Activated T-helper 1 cell treated with Interleukin-2 at 50 U/mL for 16 hours (primary cell): ENCODE measurements around the gene SNX8.
"Not testable (repeated sequence)": the region's sequence is repeated elsewhere in the genome, so short reads cannot be mapped to it uniquely, and the experiment has no call there.

ENCODE experiments used
- DNase-seq: peaks from one replicate; pipeline ENCODE4 v3.0.0-alpha.2; 2020; ENCODE audit warnings: low read depth

Gene SNX8, protein sequence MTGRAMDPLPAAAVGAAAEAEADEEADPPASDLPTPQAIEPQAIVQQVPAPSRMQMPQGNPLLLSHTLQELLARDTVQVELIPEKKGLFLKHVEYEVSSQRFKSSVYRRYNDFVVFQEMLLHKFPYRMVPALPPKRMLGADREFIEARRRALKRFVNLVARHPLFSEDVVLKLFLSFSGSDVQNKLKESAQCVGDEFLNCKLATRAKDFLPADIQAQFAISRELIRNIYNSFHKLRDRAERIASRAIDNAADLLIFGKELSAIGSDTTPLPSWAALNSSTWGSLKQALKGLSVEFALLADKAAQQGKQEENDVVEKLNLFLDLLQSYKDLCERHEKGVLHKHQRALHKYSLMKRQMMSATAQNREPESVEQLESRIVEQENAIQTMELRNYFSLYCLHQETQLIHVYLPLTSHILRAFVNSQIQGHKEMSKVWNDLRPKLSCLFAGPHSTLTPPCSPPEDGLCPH

DNA sequence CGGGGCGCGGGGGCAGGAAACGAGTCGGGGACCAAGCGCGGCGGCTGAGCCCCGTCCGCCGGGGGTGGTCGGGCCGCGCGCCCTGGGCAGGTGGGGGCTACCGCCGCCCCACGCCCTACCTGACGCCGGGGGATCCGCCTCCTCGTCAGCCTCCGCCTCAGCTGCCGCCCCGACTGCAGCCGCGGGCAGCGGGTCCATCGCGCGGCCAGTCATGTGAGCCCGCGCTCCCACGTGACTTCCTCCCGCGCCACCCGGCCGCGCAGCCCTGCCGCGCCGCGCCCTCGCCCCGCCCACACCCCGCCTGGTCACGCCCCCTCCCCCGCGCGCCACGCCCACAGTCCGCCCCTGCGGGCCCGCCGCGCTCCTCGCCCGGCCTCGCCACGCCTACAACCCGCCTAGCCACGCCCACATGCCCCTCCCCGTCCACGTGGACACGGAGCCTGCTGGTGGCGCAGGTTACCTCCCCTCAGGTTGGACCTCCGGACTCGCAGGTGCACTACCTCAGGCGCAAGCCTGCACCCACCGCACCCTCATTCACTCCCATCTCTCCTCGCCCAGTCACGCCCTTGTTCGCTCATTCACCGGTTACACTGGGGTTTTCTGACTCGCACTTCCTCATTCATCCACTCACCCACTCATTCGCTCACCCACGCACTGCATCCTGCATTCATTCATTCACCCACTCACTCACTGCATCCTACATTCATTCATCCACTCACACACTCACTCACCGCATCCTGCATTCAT lies at the start of gene SNX8:
Gene SNX8 (minus strand): TSS at position 233 of the 747 bp plus-strand sequence. CDS start 20 bp downstream, at position 213.
- peak; percentile 93 for DNase-seq

DNA sequence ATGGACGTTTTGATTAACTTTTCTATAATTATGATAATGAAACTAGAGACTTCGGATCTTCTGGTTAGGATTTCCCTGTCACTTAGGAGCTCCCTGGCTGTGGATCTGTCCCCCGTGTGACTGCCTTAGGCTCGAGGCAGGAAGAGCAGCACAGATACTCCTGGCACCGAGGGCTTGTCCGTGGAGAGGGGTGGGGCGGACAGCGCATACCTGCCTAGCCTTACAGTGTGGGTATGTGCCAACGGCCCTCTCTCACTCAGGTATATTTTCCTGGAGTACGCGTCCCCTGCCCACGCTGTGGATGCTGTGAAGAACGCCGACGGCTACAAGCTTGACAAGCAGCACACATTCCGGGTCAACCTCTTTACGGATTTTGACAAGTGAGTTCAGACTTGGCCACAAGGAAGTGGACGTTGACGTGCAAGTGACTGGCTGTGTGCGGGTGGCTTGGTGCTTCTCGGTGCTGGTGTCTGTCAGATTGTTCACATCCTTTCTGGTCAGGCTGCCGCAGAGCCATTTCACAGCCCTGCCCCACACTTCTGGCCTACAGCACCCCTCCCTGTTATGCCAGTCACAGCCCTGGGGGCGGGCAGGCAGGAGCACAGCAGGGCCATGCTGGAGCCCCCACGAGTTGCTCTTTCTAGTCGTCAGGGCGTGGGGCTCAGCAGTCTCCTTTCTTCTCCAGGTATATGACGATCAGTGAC lies 48.3 kb upstream of the SNX8 start:
- DNase-seq = no peak

DNA sequence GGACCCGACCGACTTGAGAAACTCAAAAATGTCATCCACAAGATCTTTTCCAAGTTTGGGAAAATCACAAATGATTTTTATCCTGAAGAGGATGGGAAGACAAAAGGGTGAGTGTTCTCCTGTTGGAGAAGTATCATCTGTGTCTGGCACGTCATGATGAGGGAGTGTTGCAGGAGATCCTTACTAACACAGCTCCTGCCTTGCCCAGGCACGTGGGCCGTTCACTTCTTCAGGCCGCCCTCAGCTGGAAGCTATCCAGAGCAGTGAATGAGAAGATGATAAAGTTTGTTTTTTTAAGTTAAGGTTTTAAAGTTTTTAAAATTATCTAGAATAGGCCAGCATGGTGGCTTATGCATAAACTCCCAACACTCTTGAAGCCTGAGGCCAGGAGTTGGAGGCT lies 46.6 kb upstream of the SNX8 start:
- DNase-seq = no peak

DNA sequence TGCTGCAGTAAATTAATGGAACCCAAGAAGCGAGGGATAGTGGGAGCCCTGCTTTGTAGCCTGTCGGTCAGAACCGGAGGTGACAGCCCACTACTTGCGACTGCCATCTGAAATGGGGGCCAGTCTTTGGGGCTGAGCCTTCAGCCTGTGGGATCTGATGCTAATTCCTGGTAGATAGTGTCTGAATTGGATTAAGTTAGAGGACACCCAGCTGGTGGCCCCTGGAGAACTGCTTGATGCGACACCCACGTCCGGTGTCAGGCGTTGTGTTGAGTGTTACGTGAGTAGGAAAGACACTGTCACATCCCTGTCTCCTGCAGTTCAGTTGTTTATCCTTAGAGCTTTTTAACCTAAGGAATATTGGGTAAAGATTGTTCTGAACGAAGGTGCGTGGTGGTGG lies 45.4 kb upstream of the SNX8 start:
- DNase-seq = no peak

DNA sequence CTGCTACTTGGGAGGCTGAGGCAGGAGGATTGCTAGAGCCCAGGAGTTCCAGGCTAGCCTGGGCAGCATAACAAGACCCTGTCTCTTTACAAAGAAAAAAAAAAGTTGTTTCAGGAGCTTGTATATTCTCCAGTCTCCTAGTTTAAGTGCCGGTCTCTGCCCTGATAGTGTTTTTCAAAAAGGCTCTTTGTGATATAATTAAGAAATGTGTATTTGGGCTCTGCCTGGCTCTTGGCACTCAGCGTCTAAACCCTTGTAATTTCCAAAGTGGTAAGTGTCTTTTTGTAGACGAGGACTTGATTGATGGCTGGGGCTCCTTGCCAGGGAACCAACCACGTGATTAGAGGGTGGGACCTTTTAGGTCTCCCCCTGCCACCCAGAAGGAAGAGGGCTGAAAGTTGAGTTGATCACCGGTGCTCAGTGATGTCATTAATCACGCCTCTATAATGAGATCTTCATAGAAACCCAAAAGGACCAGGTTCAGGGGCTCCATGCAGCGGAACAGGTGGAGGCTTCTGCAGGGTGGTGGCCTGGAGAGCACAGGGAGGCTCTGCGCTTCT lies 44.8 kb upstream of the SNX8 start:
- no peak for DNase-seq

DNA sequence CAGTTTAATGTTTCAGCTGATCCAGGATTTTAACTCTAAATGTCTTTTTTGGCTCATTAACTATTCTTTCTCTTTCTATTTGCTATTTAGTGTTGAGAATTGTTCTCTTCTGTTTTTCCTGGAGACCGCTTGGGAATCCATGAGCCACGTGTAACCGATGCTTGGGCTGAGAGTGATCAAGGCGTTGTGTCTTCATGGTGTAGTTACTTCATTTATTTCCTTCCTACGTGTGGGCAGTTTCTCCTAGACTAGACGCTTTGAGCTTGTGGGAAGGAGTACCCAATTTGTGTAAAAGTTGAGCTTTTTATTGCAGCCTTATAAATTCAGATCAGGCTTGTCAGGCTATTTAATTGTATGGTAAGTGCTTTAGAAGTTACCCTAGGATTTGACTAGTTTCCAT lies 43.3 kb upstream of the SNX8 start:
- DNase-seq = no peak

DNA sequence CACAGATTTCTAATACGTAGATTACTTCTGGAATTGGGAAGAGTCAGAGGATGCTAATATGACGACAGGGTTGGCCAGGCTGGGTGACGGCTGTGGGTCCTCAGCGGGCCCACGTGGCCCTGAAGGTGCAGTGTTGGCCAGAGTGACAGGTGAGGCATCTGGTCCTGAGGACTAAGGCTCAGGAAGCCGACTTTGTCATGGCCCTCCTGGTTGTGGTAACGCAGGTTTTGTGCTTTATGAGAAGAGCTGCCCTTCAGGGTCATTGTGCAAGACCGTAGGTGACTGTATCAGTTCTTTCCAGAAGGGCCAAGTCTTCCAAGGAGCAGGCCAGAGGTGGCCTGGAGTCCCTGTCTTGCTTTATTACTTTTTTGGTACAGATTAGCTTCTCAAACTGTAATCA lies 42.9 kb upstream of the SNX8 start:
- DNase-seq = no peak

DNA sequence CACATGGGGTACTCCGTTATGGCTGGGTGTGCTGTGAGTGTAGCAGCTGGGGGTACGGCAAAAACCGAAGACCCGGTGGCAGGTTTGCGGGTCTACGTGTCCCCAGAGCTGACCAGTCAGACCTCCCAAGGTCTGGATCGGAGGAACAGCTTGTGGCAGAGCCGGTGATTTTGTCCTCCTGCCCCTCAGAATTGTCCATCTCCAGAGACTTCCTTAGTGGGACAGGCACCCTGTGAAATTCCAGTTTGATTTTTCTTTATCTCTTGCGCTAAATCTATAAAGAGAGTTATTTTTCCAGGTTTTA lies 41.4 kb upstream of the SNX8 start:
- DNase-seq = no peak

DNA sequence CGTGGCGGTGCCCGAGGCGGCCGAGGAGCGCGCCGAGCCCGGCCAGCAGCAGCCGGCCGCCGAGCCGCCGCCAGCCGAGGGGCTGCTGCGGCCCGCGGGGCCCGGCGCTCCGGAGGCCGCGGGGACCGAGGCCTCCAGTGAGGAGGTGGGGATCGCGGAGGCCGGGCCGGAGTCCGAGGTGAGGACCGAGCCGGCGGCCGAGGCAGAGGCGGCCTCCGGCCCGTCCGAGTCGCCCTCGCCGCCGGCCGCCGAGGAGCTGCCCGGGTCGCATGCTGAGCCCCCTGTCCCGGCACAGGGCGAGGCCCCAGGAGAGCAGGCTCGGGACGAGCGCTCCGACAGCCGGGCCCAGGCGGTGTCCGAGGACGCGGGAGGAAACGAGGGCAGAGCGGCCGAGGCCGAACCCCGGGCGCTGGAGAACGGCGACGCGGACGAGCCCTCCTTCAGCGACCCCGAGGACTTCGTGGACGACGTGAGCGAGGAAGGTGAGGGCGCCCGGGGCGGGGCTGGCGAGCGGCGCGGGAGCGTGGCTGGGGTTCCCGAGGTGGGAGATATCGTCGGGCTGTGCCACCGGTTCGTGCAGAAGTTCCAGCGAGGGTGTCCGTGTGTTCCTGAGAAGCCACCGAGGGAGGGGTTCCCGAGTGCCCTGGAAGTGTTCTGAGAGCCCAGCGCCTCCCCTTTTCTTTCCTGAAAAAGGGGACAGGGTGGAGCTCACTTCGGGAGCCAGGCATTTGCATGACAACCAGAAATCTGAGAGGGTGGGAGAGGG lies 40.9 kb upstream of the SNX8 start:
- DNase-seq = no peak

DNA sequence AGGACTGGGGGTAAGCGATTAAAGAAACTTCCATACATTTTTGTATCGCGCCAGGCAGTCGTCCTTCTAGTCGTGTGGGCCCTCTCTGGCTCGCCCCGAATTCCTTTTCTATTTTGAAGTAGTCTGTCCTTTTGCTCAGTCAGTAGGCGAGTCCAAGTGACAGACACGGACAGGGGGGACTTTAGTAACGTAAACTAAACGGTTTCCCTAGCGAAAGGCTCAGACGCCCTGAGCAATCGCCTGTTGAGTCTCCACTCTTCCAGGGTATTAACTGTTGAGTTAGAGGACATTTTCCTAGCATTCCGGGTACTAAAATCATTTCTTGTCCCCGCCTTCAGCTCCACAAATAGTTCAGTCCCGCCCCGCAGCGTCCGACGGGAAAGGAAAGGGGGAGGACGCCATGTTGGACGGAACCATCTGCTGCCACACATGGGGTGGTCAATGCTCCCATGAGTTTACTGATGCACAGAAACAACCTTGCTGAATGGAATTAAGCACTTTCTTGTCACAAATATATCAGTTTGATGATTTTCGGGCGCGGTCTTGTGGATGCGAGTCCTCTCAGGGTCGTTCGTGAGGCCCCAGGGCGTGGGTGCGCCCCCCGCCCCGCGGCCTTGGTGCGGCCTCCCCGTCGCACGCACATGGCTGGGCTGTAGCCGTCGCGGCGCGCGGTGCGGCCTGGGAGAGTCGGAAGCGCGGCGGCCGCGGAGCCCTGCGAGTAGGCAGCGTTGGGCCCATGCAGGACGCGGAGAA lies 40.1 kb upstream of the SNX8 start, which contains the start of gene EIF3B:
Gene EIF3B (plus strand): TSS at position 642 of the 753 bp plus-strand sequence. CDS start 95 bp downstream, at position 737.
- peak; percentile 80 for DNase-seq

DNA sequence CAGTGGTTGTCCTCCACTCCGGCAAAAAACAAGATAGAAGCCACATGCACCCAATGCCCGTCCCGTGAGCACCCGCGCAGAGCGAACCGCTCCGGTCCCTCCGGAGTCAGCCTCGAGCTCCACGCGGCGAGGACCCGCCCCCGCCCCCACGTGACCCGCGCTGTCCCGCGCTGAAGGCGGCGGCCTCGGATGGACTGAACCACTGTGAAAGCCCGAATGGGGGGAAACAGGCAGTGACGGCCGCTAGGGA lies 39.6 kb upstream of the SNX8 start:
- peak; percentile 84 for DNase-seq

DNA sequence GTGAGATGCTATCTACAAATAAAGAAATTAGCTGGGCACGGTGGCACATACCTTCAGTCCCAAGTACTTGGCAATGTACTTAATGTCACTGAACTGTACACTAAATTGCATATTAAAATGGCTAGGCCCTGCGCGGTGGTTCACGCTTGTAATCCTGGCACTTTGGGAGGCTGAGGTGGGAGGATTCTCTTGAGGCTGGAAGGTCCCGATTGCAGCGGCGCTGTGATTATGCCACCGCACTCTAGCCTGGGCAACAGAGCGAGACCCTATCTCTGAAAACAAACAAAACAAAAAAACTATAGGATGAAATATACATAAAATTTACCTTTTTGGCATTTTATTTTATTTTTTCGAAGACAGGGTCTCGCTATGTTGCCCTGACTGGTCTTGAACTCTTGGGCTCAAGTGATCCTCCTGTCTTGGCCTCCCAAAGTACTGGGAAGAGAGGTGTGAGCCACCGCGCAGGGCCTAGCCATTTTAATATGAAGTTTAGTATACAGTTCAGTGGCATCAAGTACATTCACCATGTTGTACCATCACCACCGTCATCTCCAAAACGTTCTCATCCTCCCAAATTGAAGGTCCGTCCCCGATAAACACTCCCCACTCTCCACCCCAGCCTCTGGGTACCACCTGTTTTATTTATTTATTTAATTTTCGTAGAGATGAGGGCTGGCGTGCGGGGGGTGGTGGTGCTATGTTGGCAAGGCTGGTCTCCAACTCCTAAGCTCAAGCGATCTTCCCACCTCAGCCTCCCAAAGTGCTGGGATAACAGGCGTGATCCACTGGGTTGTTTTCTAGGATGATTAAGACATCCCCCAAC lies 39.1 kb upstream of the SNX8 start:
- no peak for DNase-seq

DNA sequence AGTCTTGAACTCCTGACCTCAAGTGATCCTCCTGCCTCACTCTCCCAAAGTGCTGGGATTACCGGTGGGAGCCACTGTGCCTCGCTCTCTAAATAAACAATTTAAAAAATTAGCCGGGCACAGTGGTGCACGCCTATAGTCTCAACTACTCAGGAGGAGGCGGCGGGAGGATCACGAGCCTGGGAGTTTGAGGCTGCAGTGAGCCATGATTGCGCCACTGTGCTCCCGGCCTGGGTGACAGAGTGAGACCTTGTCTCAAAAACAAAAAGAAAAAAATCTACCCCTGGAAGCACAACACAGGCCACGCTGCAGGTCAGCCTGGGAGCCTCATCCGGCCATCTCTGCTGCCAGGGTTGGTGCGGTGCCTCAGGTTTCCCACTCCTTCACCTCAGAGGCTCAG lies 36.6 kb upstream of the SNX8 start:
- no peak for DNase-seq

DNA sequence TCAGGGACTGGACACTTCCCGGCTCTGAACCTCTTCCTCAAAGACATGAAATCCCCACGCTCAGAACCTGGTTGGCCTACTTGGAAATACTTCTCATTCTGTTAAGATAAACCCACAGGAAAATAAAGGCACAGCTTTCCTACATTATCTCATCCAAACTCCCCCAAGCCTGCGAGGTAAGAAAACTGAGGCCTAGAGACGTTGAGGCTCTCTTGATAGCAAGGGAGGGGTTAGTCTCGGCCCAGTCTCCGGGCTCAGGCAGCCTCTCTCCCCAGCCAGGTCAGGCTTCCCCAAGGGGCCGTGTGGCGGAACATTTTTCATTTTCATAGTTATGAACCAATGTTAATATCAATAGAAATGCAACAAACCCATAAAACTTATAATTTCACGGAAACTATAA lies 35.8 kb upstream of the SNX8 start:
- DNase-seq = no peak

DNA sequence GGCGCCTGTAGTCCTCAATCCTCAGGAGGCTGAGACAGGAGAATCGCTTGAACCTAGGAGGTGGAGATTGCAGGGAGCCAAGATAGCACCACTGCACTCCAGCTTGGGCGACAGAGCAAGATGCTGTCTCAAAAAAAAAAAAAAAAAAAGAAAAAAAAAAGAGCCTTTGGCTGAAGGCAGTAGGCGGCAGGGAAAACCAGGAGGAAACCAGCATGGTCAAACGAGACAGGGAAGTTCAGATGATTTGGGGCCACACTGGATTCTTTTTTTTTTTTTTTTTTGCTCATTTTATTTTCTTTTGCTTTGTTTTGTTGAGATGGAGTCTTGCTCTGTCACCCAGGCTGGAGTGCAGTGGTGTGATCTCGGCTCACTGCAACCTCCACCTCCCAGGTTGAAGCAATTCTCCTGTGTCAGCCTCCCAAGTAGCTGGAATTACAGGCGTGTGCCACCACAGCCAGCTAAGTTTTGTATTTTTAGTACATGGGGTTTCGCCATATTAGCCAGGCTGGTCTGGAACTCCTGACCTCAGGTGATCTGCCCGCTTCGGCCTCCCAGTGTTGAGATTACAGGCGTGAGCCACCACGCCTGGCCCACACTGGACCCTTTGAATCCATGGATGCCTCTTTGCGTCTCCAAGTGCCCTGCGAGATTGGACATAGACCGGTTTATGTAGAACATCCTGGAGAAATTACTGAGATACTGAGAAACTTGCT lies 33.3 kb upstream of the SNX8 start:
- not testable (repeated sequence) for DNase-seq

DNA sequence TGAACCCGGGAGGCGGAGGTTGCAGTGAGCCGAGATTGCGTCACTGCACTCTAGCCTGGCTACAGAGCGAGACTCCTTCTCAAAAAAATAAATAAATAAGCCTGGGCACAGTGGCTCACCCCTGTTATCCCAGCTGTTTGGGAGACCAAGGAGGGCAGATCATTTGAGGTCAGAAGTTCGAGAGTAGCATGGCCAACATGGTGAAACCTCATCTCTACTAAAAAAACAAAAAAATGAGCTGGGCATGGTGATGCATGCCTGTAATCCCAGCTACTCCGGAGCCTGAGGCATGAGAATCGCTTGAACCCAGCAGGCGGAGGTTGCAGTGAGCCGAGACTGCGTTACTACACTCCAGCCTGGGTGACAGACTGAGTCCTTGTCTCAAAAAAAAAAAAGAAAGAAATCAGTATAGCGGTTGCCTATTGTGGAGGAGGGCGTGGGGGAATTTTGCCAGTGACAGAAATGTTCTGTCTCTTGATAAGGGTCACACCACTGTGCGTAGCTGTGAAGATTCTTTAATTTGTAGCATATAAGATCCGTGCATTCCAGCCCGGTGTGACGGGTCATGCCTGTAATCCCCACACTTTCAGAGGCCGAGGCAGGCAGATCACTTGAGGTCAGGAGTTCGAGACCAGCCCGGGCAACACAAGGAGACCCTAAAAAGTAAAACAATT lies 22.5 kb upstream of the SNX8 start:
- no peak for DNase-seq

DNA sequence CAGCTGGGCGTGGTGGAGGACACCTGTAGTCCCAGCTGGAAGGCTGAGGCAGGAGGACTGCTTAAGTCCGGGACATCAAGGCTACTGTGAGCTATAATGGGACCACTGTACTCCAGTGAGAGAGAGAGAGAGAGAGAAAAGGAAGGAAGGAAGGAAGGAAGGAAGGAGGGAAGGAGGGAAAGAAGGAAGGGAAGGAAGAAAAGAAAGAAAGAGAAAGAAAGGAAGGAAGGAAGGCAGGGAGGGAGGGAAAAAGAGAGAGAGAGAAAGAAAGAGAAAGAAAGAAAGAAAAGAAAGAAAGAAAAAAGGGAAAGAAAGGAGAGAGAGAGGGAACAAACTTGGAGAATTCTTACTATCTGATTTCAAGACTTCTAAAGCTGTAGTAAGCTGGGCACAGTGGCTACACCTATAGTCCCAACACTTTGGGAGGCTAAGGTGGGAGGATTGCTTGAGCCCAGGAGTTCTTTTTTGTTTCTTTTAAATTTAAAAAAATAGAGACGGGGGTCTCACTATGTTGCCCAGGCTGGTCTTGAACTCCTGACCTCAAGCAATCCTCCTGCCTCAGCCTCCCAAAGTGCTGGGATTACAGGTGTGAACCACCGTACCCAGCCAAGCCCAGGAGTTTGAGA lies 18.5 kb upstream of the SNX8 start:
- not testable (repeated sequence) for DNase-seq

DNA sequence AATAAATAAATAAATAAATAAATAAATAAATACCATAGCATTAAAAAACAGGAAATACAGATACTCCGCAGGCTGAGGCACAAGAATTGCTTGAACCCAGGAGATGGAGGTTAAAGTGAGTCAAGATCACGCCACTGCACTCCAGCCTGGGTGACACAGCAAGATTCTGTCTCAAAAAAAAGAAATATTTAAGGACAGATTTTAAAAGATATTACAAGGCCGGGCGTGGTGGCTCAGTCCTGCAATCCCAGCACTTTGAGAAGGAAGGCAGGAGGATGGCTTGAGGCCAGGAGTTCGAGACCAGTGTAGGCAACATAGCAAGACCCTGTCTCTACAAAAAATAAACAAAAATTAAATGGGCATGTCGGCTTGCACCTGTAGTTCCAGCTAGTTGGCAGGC lies 17.5 kb upstream of the SNX8 start:
- DNase-seq = no peak

DNA sequence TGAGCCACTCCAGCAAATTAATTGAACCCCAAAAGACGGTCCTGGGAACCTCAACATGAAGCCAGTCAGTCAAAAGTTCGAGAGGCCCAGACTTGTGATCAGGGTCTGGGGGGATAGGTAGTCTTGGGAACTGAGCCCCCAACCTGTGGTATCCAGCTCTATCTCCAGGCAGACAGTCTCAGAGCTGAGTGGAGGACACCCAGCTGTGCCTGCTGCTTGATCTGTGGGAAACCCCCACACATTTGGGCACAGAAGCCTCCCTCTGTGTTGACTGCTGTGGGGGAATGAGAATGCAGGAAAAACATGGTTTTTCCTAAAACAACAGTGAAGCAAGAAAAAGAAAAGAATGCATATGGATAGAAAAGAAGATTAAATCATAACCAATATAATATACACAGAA lies 16.3 kb upstream of the SNX8 start:
- DNase-seq = no peak
